ENCODE results near the gene ZNF438.
"Not testable (repeated sequence)": the region's sequence is repeated elsewhere in the genome, so short reads cannot be mapped to it uniquely, and the experiment has no call there.

- not testable (repeated sequence) for TF ChIP-seq CTCF, POLR2A, EP300 (IDR thresholded peaks at IDR 0.05)
Observed at GRCh38 chr10:30929311-30929729, 102.3 kb downstream of the ZNF438 start.
